Stimulated activated effector memory CD8-positive, alpha-beta T cell treated with anti-CD3 and anti-CD28 coated beads, Interleukin-12 subunit alpha, Interleukin-12 subunit beta, amount 100 ng/mL, for 72 hours (primary cell): ENCODE results near the gene NPY4R2.
"Not testable (repeated sequence)": the region's sequence is repeated elsewhere in the genome, so short reads cannot be mapped to it uniquely, and the experiment has no call there.

Experiments used
- ATAC-seq: fragments of 150-1000 bp; cut with Tn5 transposase; 2 replicates; pipeline ENCODE4 v1.10.0; 2021
- DNase-seq, 2 donors: peaks; one replicate each; pipeline ENCODE4 v3.0.0; 2021 to 2022; ENCODE audit warnings: low spot score in 2 of 2
- H3K27ac Mint-ChIP-seq: one replicate; pipeline ENCODE4 v1.8.0; 2022; ENCODE audit warnings: mild to moderate bottlenecking, mixed read lengths
- H3K36me3 Mint-ChIP-seq: one replicate; pipeline ENCODE4 v1.8.0; 2022; ENCODE audit warnings: mild to moderate bottlenecking, mixed read lengths
- H3K4me1 Mint-ChIP-seq: one replicate; pipeline ENCODE4 v1.8.0; 2022; ENCODE audit warnings: mixed read lengths
- H3K4me3 Mint-ChIP-seq: one replicate; pipeline ENCODE4 v1.8.0; 2022; ENCODE audit warnings: mild to moderate bottlenecking, mixed read lengths
- H3K9me3 Mint-ChIP-seq: one replicate; pipeline ENCODE4 v1.8.0; 2022; ENCODE audit warnings: mixed read lengths

Gene NPY4R2

GRCh38 chr10:47918475-47918874 lies at the start of gene NPY4R2:
Gene NPY4R2, plus strand, starts transcription at chr10:47918662. Its CDS starts 3,326 bp downstream, at chr10:47921988.
- not testable (repeated sequence) for DNase-seq, H3K27ac Mint-ChIP-seq, H3K4me3 Mint-ChIP-seq, H3K9me3 Mint-ChIP-seq, ATAC-seq, H3K4me1 Mint-ChIP-seq, H3K36me3 Mint-ChIP-seq

- not testable (repeated sequence) for DNase-seq, H3K36me3 Mint-ChIP-seq, H3K27ac Mint-ChIP-seq, H3K4me1 Mint-ChIP-seq, H3K9me3 Mint-ChIP-seq, H3K4me3 Mint-ChIP-seq, ATAC-seq
These were observed 47.6 kb upstream of the NPY4R2 start for GRCh38 chr10:47870887-47871286.

- H3K36me3 Mint-ChIP-seq, DNase-seq, H3K9me3 Mint-ChIP-seq, H3K27ac Mint-ChIP-seq, ATAC-seq, H3K4me3 Mint-ChIP-seq, H3K4me1 Mint-ChIP-seq: not testable (repeated sequence)
These were observed 46.8 kb upstream of the NPY4R2 start for GRCh38 chr10:47871485-47872180.

GRCh38 chr10:47872236-47872635 lies 46.2 kb upstream of the NPY4R2 start:
- not testable (repeated sequence) for H3K9me3 Mint-ChIP-seq, H3K27ac Mint-ChIP-seq, H3K36me3 Mint-ChIP-seq, H3K4me1 Mint-ChIP-seq, DNase-seq, ATAC-seq, H3K4me3 Mint-ChIP-seq

- H3K4me1 Mint-ChIP-seq, ATAC-seq, DNase-seq, H3K36me3 Mint-ChIP-seq, H3K9me3 Mint-ChIP-seq, H3K27ac Mint-ChIP-seq, H3K4me3 Mint-ChIP-seq: not testable (repeated sequence)
These were observed 34.2 kb upstream of the NPY4R2 start for GRCh38 chr10:47884239-47884638.

- H3K4me3 Mint-ChIP-seq, H3K36me3 Mint-ChIP-seq, ATAC-seq, DNase-seq, H3K4me1 Mint-ChIP-seq, H3K9me3 Mint-ChIP-seq, H3K27ac Mint-ChIP-seq: not testable (repeated sequence)
These were observed 33.5 kb upstream of the NPY4R2 start for GRCh38 chr10:47884934-47885333.

GRCh38 chr10:47886356-47886755 lies 32.1 kb upstream of the NPY4R2 start:
- not testable (repeated sequence) for ATAC-seq, H3K27ac Mint-ChIP-seq, DNase-seq, H3K36me3 Mint-ChIP-seq, H3K9me3 Mint-ChIP-seq, H3K4me3 Mint-ChIP-seq, H3K4me1 Mint-ChIP-seq

- not testable (repeated sequence) for H3K4me1 Mint-ChIP-seq
- ATAC-seq = peak; percentile 13
These were observed 31.6 kb upstream of the NPY4R2 start for GRCh38 chr10:47886827-47887226.

GRCh38 chr10:47890737-47891136 lies 27.7 kb upstream of the NPY4R2 start:
- not testable (repeated sequence) for ATAC-seq, H3K36me3 Mint-ChIP-seq

More at GRCh38 chr10:47886827-47887226, 31.6 kb upstream of the NPY4R2 start:
- not testable (repeated sequence) for H3K27ac Mint-ChIP-seq, DNase-seq, H3K36me3 Mint-ChIP-seq, H3K4me3 Mint-ChIP-seq, H3K9me3 Mint-ChIP-seq

GRCh38 chr10:47892494-47893261 lies 25.8 kb upstream of the NPY4R2 start:
- not testable (repeated sequence) for H3K36me3 Mint-ChIP-seq, H3K4me3 Mint-ChIP-seq, H3K27ac Mint-ChIP-seq, H3K9me3 Mint-ChIP-seq, DNase-seq, H3K4me1 Mint-ChIP-seq
- peak; percentile 24 for ATAC-seq

More at GRCh38 chr10:47890737-47891136, 27.7 kb upstream of the NPY4R2 start:
- H3K9me3 Mint-ChIP-seq, H3K4me3 Mint-ChIP-seq, H3K27ac Mint-ChIP-seq, H3K4me1 Mint-ChIP-seq, DNase-seq: not testable (repeated sequence)

- not testable (repeated sequence) for H3K27ac Mint-ChIP-seq, DNase-seq, H3K4me1 Mint-ChIP-seq, H3K4me3 Mint-ChIP-seq, H3K9me3 Mint-ChIP-seq, H3K36me3 Mint-ChIP-seq
- peak; percentile 19 for ATAC-seq
These were observed 23.9 kb upstream of the NPY4R2 start for GRCh38 chr10:47894571-47894970.

- H3K27ac Mint-ChIP-seq, DNase-seq, ATAC-seq, H3K4me3 Mint-ChIP-seq, H3K36me3 Mint-ChIP-seq, H3K9me3 Mint-ChIP-seq, H3K4me1 Mint-ChIP-seq: not testable (repeated sequence)
These were observed 20.6 kb upstream of the NPY4R2 start for GRCh38 chr10:47897813-47898212.

GRCh38 chr10:47909333-47909732 lies 9.1 kb upstream of the NPY4R2 start:
- not testable (repeated sequence) for DNase-seq, H3K4me1 Mint-ChIP-seq, H3K27ac Mint-ChIP-seq, ATAC-seq, H3K4me3 Mint-ChIP-seq, H3K9me3 Mint-ChIP-seq, H3K36me3 Mint-ChIP-seq

- not testable (repeated sequence) for H3K4me1 Mint-ChIP-seq, ATAC-seq, H3K4me3 Mint-ChIP-seq, DNase-seq, H3K36me3 Mint-ChIP-seq, H3K9me3 Mint-ChIP-seq, H3K27ac Mint-ChIP-seq
These were observed 8.0 kb upstream of the NPY4R2 start for GRCh38 chr10:47910486-47910885.

GRCh38 chr10:47914052-47914451 lies 4.4 kb upstream of the NPY4R2 start:
- ATAC-seq, H3K4me3 Mint-ChIP-seq, DNase-seq, H3K27ac Mint-ChIP-seq, H3K9me3 Mint-ChIP-seq, H3K4me1 Mint-ChIP-seq, H3K36me3 Mint-ChIP-seq: not testable (repeated sequence)
